Activated CD4-positive, alpha-beta T cell treated with anti-CD3 and anti-CD28 coated beads for 36 hours (primary cell): ENCODE measurements around the gene PCF11. TPM values are rescaled to one million over a fixed set of nuclear protein-coding genes. Genes with fewer than 3 reads are reported as not detected.

ENCODE experiments used
- ATAC-seq: fragments of 200-7000 bp; cut with Tn5 transposase; one replicate; pipeline ENCODE4 v1.10.0; 2021; ENCODE audit warnings: mild to moderate bottlenecking, moderate library complexity
- CTCF ChIA-PET: fragments of 350-600 bp; sonication (Branson Sonifier 250); formaldehyde crosslinking; loops from one replicate; lab custom pipeline; 2021; ENCODE audit warnings: antibody characterized with exemption; lab: Charles Lee
- POLR2A ChIA-PET: fragments of 350-600 bp; sonication (Branson Sonifier 250); formaldehyde crosslinking; loops from one replicate; lab custom pipeline; 2021; ENCODE audit warnings: antibody characterized with exemption, inconsistent platforms; lab: Charles Lee
- DNase-seq: peaks from one replicate; pipeline ENCODE4 v3.0.0-alpha.2; 2020
- H3K27ac Mint-ChIP-seq: one replicate; pipeline ENCODE4 v1.8.0; 2021; ENCODE audit warnings: mixed read lengths
- H3K27me3 Mint-ChIP-seq: one replicate; pipeline ENCODE4 v1.8.0; 2021; ENCODE audit warnings: mixed read lengths
- H3K36me3 Mint-ChIP-seq: one replicate; pipeline ENCODE4 v1.8.0; 2021; ENCODE audit warnings: low read depth, mixed read lengths
- H3K4me1 Mint-ChIP-seq: one replicate; pipeline ENCODE4 v1.8.0; 2021; ENCODE audit warnings: mixed read lengths
- H3K4me3 Mint-ChIP-seq: one replicate; pipeline ENCODE4 v1.8.0; 2021; ENCODE audit warnings: mild to moderate bottlenecking, moderate library complexity, mixed read lengths
- H3K9me3 Mint-ChIP-seq: one replicate; pipeline ENCODE4 v1.8.0; 2021; ENCODE audit warnings: low read depth, mixed read lengths
- intact Hi-C, 2 experiments: fragments of 100-400 bp; cut with DNase I in 1 of 2; cut with micrococcal nuclease in 1 of 2; formaldehyde crosslinking; loops; one replicate each; pipeline versions ENCODE4 v1.14.2 to v1.15.1; 2022 to 2024; cut with DNase I, micrococcal nuclease
- total RNA-seq, 2 experiments: library from RNA; stranded (reverse); gene quantifications; one replicate each; pipeline ENCODE4 v1.2.3, GENCODE V29; 2021

Gene PCF11
- total RNA-seq = 10 to 100 TPM; 55.3 to 70.8 TPM

- CTCF ChIA-PET = interaction anchor here (0.6 to 2.7 kb wide), 12 partner anchors 17 to 290 kb away, joined by 3 to 15 read pairs (median 3); partner anchors contain the start of genes DDIAS, PRCP and RAB30
- Mint-ChIP-seq H3K27me3 (no peaks in the 10 kb centered on the region), H3K9me3 (no peaks in the 10 kb centered on the region), H3K4me3 (peak within 1 kb of the TSS; percentile 100), H3K36me3 (peaks cover 48% of the 10 kb centered on the region), H3K27ac (peak within 1 kb of the TSS; percentile 100), H3K4me1 (peaks cover 31% of the 10 kb centered on the region)
- ATAC-seq (peak; percentile 11), DNase-seq (no peak)
- POLR2A ChIA-PET = interaction anchor here (0.5 to 3.5 kb wide), 16 partner anchors 29 to 257 kb away, joined by 3 to 15 read pairs (median 4); partner anchors contain the start of genes DDIAS and PRCP
- intact Hi-C loops = loop anchor here (1.0 to 5.0 kb wide), 11 partner anchors 36 to 257 kb away; partner anchors contain the start of genes ANKRD42 (in 2 of the 2), CCDC90B (in 1 of the 2), DDIAS (in 1 of the 2) and PRCP (in 1 of the 2)
These were observed at the start of gene PCF11 for GRCh38 chr11:83156996-83157593. PCF11 (plus strand) TSS chr11:83157131; CDS start chr11:83157440, 309 bp downstream.

- Mint-ChIP-seq H3K27me3 (peaks cover 2% of the 10 kb centered on the region), H3K9me3 (no peaks in the 10 kb centered on the region), H3K4me1 (peaks cover 15% of the 10 kb centered on the region), H3K27ac (no peak overlapping the region), H3K36me3 (no peaks in the 10 kb centered on the region), H3K4me3 (no peak overlapping the region)
- ChIA-PET POLR2A (no interaction called here), CTCF (no interaction called here)
- intact Hi-C loops = loop anchor here in 1 of 2 experiments (10.0 kb wide), 1 partner anchor 702 kb away; no protein-coding TSS in a partner anchor
- DNase-seq (no peak), ATAC-seq (no peak)
These were observed 44.0 kb upstream of the PCF11 start for GRCh38 chr11:83112886-83113285.

- ATAC-seq (no peak), DNase-seq (no peak)
- Mint-ChIP-seq H3K9me3 (no peaks in the 10 kb centered on the region), H3K4me3 (no peak overlapping the region), H3K27ac (no peak overlapping the region), H3K27me3 (no peaks in the 10 kb centered on the region), H3K4me1 (peaks cover 26% of the 10 kb centered on the region), H3K36me3 (no peaks in the 10 kb centered on the region)
- intact Hi-C loops = loop anchor here in 1 of 2 experiments (5.0 to 10.0 kb wide), 2 partner anchors 42 to 700 kb away; partner anchors contain the start of gene PCF11
- ChIA-PET POLR2A (no interaction called here), CTCF (no interaction called here)
These were observed 41.9 kb upstream of the PCF11 start for GRCh38 chr11:83115026-83115425.

GRCh38 chr11:83115551-83115950 is 41.4 kb upstream of the PCF11 start:
- intact Hi-C loops = loop anchor here in 1 of 2 experiments (5.0 to 10.0 kb wide), 2 partner anchors 42 to 699 kb away; partner anchors contain the start of gene PCF11
- ChIA-PET CTCF (no interaction called here), POLR2A (no interaction called here)
- no peak for ATAC-seq
- no peak overlapping the region for H3K27ac Mint-ChIP-seq
- no peaks in the 10 kb centered on the region for H3K9me3 Mint-ChIP-seq
- H3K36me3 Mint-ChIP-seq = no peaks in the 10 kb centered on the region
- no peaks in the 10 kb centered on the region for H3K27me3 Mint-ChIP-seq
- DNase-seq = no peak
- peaks cover 30% of the 10 kb centered on the region for H3K4me1 Mint-ChIP-seq
- H3K4me3 Mint-ChIP-seq = no peak overlapping the region

GRCh38 chr11:83116015-83116641 is 40.8 kb upstream of the PCF11 start:
- intact Hi-C loops = loop anchor here (2.0 to 10.0 kb wide), 4 partner anchors 41 to 699 kb away; partner anchors contain the start of genes PCF11 (in 2 of the 2) and ANKRD42 (in 1 of the 2)
- DNase-seq (no peak), ATAC-seq (no peak)
- Mint-ChIP-seq H3K27me3 (no peaks in the 10 kb centered on the region), H3K36me3 (no peaks in the 10 kb centered on the region), H3K4me1 (peaks cover 30% of the 10 kb centered on the region), H3K9me3 (no peaks in the 10 kb centered on the region), H3K4me3 (no peak overlapping the region), H3K27ac (peak overlapping the region; percentile 28)
- ChIA-PET POLR2A (no interaction called here), CTCF (interaction anchor here (1.9 kb wide), 1 partner anchor 414 kb away, joined by 5 read pairs; no protein-coding TSS in a partner anchor)

- Mint-ChIP-seq H3K27ac (peak overlapping the region; percentile 47), H3K27me3 (no peaks in the 10 kb centered on the region), H3K9me3 (no peaks in the 10 kb centered on the region), H3K4me3 (no peak overlapping the region), H3K36me3 (no peaks in the 10 kb centered on the region), H3K4me1 (peaks cover 45% of the 10 kb centered on the region)
- intact Hi-C loops = loop anchor here in 1 of 2 experiments (5.0 to 10.0 kb wide), 2 partner anchors 38 to 696 kb away; partner anchors contain the start of gene PCF11
- POLR2A ChIA-PET = no interaction called here
- DNase-seq = no peak
- CTCF ChIA-PET = no interaction called here
- no peak for ATAC-seq
These were observed 38.1 kb upstream of the PCF11 start for GRCh38 chr11:83118814-83119213.

- no peaks in the 10 kb centered on the region for H3K36me3 Mint-ChIP-seq
- intact Hi-C loops = loop anchor here in 1 of 2 experiments (5.0 to 10.0 kb wide), 2 partner anchors 38 to 696 kb away; partner anchors contain the start of gene PCF11
- no peak for DNase-seq
- ChIA-PET POLR2A (no interaction called here), CTCF (interaction anchor here (1.1 kb wide), 1 partner anchor 11 kb away, joined by 3 read pairs; no protein-coding TSS in a partner anchor)
- no peak for ATAC-seq
- no peak overlapping the region for H3K4me3 Mint-ChIP-seq
- H3K27ac Mint-ChIP-seq = no peak overlapping the region
- H3K27me3 Mint-ChIP-seq = no peaks in the 10 kb centered on the region
- peaks cover 46% of the 10 kb centered on the region for H3K4me1 Mint-ChIP-seq
- H3K9me3 Mint-ChIP-seq = no peaks in the 10 kb centered on the region
These were observed 37.7 kb upstream of the PCF11 start for GRCh38 chr11:83119216-83119615.

GRCh38 chr11:83120327-83120726 is 36.6 kb upstream of the PCF11 start:
- H3K27ac Mint-ChIP-seq = no peak overlapping the region
- H3K27me3 Mint-ChIP-seq = no peaks in the 10 kb centered on the region
- ATAC-seq = no peak
- no peak overlapping the region for H3K4me3 Mint-ChIP-seq
- ChIA-PET POLR2A (interaction anchor here (0.7 to 1.0 kb wide), 2 partner anchors 37 to 39 kb away, joined by 3 to 4 read pairs; partner anchors contain the start of gene PCF11), CTCF (interaction anchor here (0.7 to 1.2 kb wide), 3 partner anchors 9 to 130 kb away, joined by 3 to 4 read pairs (median 3); no protein-coding TSS in a partner anchor)
- no peaks in the 10 kb centered on the region for H3K36me3 Mint-ChIP-seq
- DNase-seq = no peak
- peaks cover 42% of the 10 kb centered on the region for H3K4me1 Mint-ChIP-seq
- no peaks in the 10 kb centered on the region for H3K9me3 Mint-ChIP-seq
- intact Hi-C loops = no loop called here

- no peaks in the 10 kb centered on the region for H3K27me3 Mint-ChIP-seq
- CTCF ChIA-PET = interaction anchor here (0.9 to 1.4 kb wide), 2 partner anchors 10 to 22 kb away, joined by 3 to 4 read pairs; no protein-coding TSS in a partner anchor
These were observed 34.9 kb upstream of the PCF11 start for GRCh38 chr11:83122050-83122449.

GRCh38 chr11:83122766-83123165 is 34.2 kb upstream of the PCF11 start:
- intact Hi-C loops = no loop called here
- ChIA-PET POLR2A (no interaction called here), CTCF (interaction anchor here (0.6 to 1.4 kb wide), 2 partner anchors 9 to 103 kb away, joined by 4 read pairs; no protein-coding TSS in a partner anchor)
- ATAC-seq (peak; percentile 52), DNase-seq (no peak)
- H3K27ac Mint-ChIP-seq = no peak overlapping the region
- no peak overlapping the region for H3K4me3 Mint-ChIP-seq
- H3K27me3 Mint-ChIP-seq = no peaks in the 10 kb centered on the region
- no peaks in the 10 kb centered on the region for H3K36me3 Mint-ChIP-seq
- H3K9me3 Mint-ChIP-seq = no peaks in the 10 kb centered on the region
- peaks cover 32% of the 10 kb centered on the region for H3K4me1 Mint-ChIP-seq

More at GRCh38 chr11:83122050-83122449, 34.9 kb upstream of the PCF11 start:
- intact Hi-C loops = no loop called here
- H3K4me1 Mint-ChIP-seq = peaks cover 34% of the 10 kb centered on the region
- no peaks in the 10 kb centered on the region for H3K36me3 Mint-ChIP-seq
- H3K9me3 Mint-ChIP-seq = no peaks in the 10 kb centered on the region
- no peak for ATAC-seq
- no peak for DNase-seq
- POLR2A ChIA-PET = no interaction called here
- H3K27ac Mint-ChIP-seq = no peak overlapping the region
- H3K4me3 Mint-ChIP-seq = no peak overlapping the region
